Mammary epithelial cell (primary cell): ENCODE results near the gene FAM200B.

Experiments used
- CTCF ChIP-seq, 2 donors: IDR thresholded peaks in 1 of 2; conservative IDR thresholded peaks in 1 of 2; 2 replicates each; pipeline ENCODE4 v1.5.1; 2011 to 2012; ENCODE audit warnings: inconsistent platforms in 2 of 2, low read length in 2 of 2, mild to moderate bottlenecking in 2 of 2, control low read depth in 1 of 2, low read depth in 1 of 2; ENCODE audit not compliant: insufficient read depth in 1 of 2; ENCODE audit errors: extremely low read depth in 1 of 2
- EZH2 ChIP-seq: IDR thresholded peaks from 2 replicates; pipeline ENCODE4 v1.6.1; 2012; ENCODE audit warnings: low read length, inconsistent platforms, borderline replicate concordance

- TF ChIP-seq CTCF (conservative IDR thresholded peaks at IDR 0.05 in 1 of 2, IDR thresholded peaks at IDR 0.05 in 1 of 2; ENCODE audit: extremely low read depth in 1 of 2, insufficient read depth in 1 of 2, low read depth in 1 of 2, low read length in 2 of 2), result no peak
- TF ChIP-seq EZH2, result no peak
These were observed 55.0 kb downstream of the FAM200B start for GRCh38 chr4:15736514-15737050.
